Adrenal gland (tissue), 12 donors: ENCODE results near the gene GPATCH11. TPM values are rescaled to one million over a fixed set of nuclear protein-coding genes. Genes with fewer than 3 reads are reported as not detected.

Experiments
- DNase-seq, 7 donors: peaks; one replicate each; pipeline ENCODE4 v3.0.0-alpha.2; 2019 to 2020
- H3K27ac ChIP-seq, 5 donors: fragments of 200-600 bp; sonication (generic) in 4 of 5; 1 replicate in 3 of 5; 2 replicates in 2 of 5; pipeline versions ENCODE4 v1.5.1 to v1.8.0; 2016 to 2020; ENCODE audit warnings: mild to moderate bottlenecking in 1 of 5
- H3K27me3 ChIP-seq: fragments of 200-600 bp; 2 replicates; pipeline ENCODE4 v1.8.0; 2021
- H3K36me3 ChIP-seq, 2 donors: fragments of 200-600 bp; replicated peaks in 1 of 2; 1 replicate in 1 of 2; 2 replicates in 1 of 2; pipeline versions ENCODE4 v1.5.1 to v1.8.0; 2018 to 2022
- H3K4me1 ChIP-seq, 2 donors: fragments of 200-600 bp; replicated peaks in 1 of 2; 1 replicate in 1 of 2; 2 replicates in 1 of 2; pipeline versions ENCODE4 v1.5.1 to v1.8.0; 2018 to 2021
- H3K4me3 ChIP-seq, 4 donors: fragments of 200-600 bp; sonication (generic) in 3 of 4; one replicate each; pipeline ENCODE4 v1.5.1; 2016 to 2018
- H3K9me3 ChIP-seq, 3 donors: fragments of 200-600 bp; sonication (generic) in 1 of 3; replicated peaks in 1 of 3; 1 replicate in 2 of 3; 2 replicates in 1 of 3; pipeline versions ENCODE4 v1.5.1 to v1.8.0; 2016 to 2021
- CTCF ChIP-seq, 6 experiments: fragments of 450-650 bp in 4 of 6; fragments of 200-600 bp in 2 of 6; sonication (generic) in 1 of 6; IDR thresholded peaks; 1 replicate in 5 of 6; 2 replicates in 1 of 6; pipeline versions ENCODE4 v1.5.1 to v1.8.0; 2016 to 2021; ENCODE audit warnings: antibody characterized with exemption in 6 of 6, mild to moderate bottlenecking in 2 of 6, moderate library complexity in 1 of 6
- POLR2A ChIP-seq, 2 donors: fragments of 450-650 bp; IDR thresholded peaks; one replicate each; pipeline ENCODE4 v1.6.1; 2017; ENCODE audit warnings: antibody characterized with exemption in 2 of 2, mild to moderate bottlenecking in 2 of 2, moderate library complexity in 1 of 2
- WGBS, 4 donors: extraction: QIAGEN DNeasy Blood & Tissue Kit in 2 of 4; methylation state at CpG; one replicate each; pipeline versions ENCODE4 v1.1.5 to v1.1.7; 2013 to 2017; 5-methylcytosine and 5-hydroxymethylcytosine counted together
- intact Hi-C, 2 donors: fragments of 100-400 bp; cut with DNase I; formaldehyde crosslinking; loops; one replicate each; pipeline versions ENCODE4 v1.14.1 to v1.15.0; 2022 to 2023
- polyA plus RNA-seq, 3 donors: library from polyadenylated mRNA; stranded (reverse); fragments of 200-250 nt in 2 of 3; fragments of 350-450 nt in 1 of 3; fragmentation: Illumina TruSeq in 1 of 3; extraction: RNeasy Lipid Tissue Mini Kit (QIAGEN cat#74804) in 1 of 3; gene quantifications; one replicate each; pipeline ENCODE4 v1.2.3, GENCODE V29; 2013 to 2014
- total RNA-seq, 9 donors: library from RNA; depleted of rRNA in 4 of 9; stranded (reverse); fragments of >200 nt in 4 of 9; fragments of 120-200 nt in 1 of 9; fragmentation: NEBNext Ultra II Directional in 1 of 9; extraction: Animal tissue kit (Norgen Biotek cat#: 25700) in 1 of 9; gene quantifications; one replicate each; pipeline versions ENCODE4 v1.1.0 to v1.2.4, GENCODE V29; 2013 to 2023
- donor health status: healthy with polysubstance abuse.
- donor health status: Bipolar disorder and iron deficiency.
- donor health status: DM: yes; HTN: yes; CAD: no.
- donor health status: DM: no; HTN: no; CAD: no.
- donor health status: DM: no; HTN: no; CAD: no.
- donor health status: DM: yes; HTN: yes; CAD: no.

Gene GPATCH11
- total and polyA plus RNA-seq, 12 donors, result 5.6 to 19.0 (median 9.4) TPM

- H3K4me3 ChIP-seq, result no peak overlapping the region
- WGBS, 4 donors, result 93 to 98% (median 95%) methylated on average over 6 of the region's 6 CpGs
- TF ChIP-seq POLR2A (IDR thresholded peaks at IDR 0.05), result no peak
- TF ChIP-seq CTCF (IDR thresholded peaks at IDR 0.05), result no peak
- peaks cover 0 to 86% of the 10 kb centered on the region in 2 donors for H3K36me3 ChIP-seq
- H3K27ac ChIP-seq, result no peak overlapping the region
- DNase-seq, result no peak
- intact Hi-C loops, result no loop called here
- no peaks in the 10 kb centered on the region for H3K9me3 ChIP-seq
- no peaks in the 10 kb centered on the region for H3K27me3 ChIP-seq
- no peaks in the 10 kb centered on the region for H3K4me1 ChIP-seq
Measured at GRCh38 chr2:37132914-37133313, 48.6 kb downstream of the GPATCH11 start.

- no peak overlapping the region for H3K27ac ChIP-seq
Measured at GRCh38 chr2:37142546-37142945, 58.2 kb downstream of the GPATCH11 start.

GRCh38 chr2:37143974-37144373, 59.7 kb downstream of the GPATCH11 start:
- no peaks in the 10 kb centered on the region for H3K4me1 ChIP-seq
- peaks cover 0 to 71% of the 10 kb centered on the region in 2 donors for H3K36me3 ChIP-seq
- no peak for DNase-seq
- 92 to 100% (median 95%) methylated on average over 1 of the region's 1 CpG for WGBS, 4 donors
- intact Hi-C loops, result no loop called here
- no peak overlapping the region for H3K27ac ChIP-seq
- TF ChIP-seq CTCF (IDR thresholded peaks at IDR 0.05), result no peak
- no peaks in the 10 kb centered on the region for H3K27me3 ChIP-seq
- no peaks in the 10 kb centered on the region for H3K9me3 ChIP-seq
- H3K4me3 ChIP-seq, result no peak overlapping the region

More at GRCh38 chr2:37142546-37142945, 58.2 kb downstream of the GPATCH11 start:
- no peak for TF ChIP-seq CTCF (IDR thresholded peaks at IDR 0.05)
- no peak for TF ChIP-seq POLR2A (IDR thresholded peaks at IDR 0.05)
- H3K9me3 ChIP-seq, result no peaks in the 10 kb centered on the region
- no peaks in the 10 kb centered on the region for H3K4me1 ChIP-seq
- intact Hi-C loops, result no loop called here
- H3K4me3 ChIP-seq, result no peak overlapping the region
- no peak for DNase-seq
- H3K27me3 ChIP-seq, result no peaks in the 10 kb centered on the region
- H3K36me3 ChIP-seq, result peaks cover 0 to 74% of the 10 kb centered on the region in 2 donors

- TF ChIP-seq POLR2A (IDR thresholded peaks at IDR 0.05) (no peak), CTCF (IDR thresholded peaks at IDR 0.05) (no peak)
- DNase-seq, result no peak
- Histone ChIP-seq H3K9me3 (no peaks in the 10 kb centered on the region), H3K36me3 (peaks cover 0 to 53% of the 10 kb centered on the region in 2 donors), H3K27ac (no peak overlapping the region), H3K4me1 (no peaks in the 10 kb centered on the region), H3K27me3 (no peaks in the 10 kb centered on the region), H3K4me3 (no peak overlapping the region)
- 91 to 97% (median 95%) methylated on average over 2 of the region's 2 CpGs for WGBS, 4 donors
- intact Hi-C loops, result no loop called here
Measured at GRCh38 chr2:37146062-37146461, 61.7 kb downstream of the GPATCH11 start.
